ENCODE data around the gene UPB1. TPM values are rescaled to one million over a fixed set of nuclear protein-coding genes. Genes with fewer than 3 reads are reported as not detected.

Gene UPB1
- total and polyA plus RNA-seq, 7 donors = 0.28 to 0.83 (median 0.36) TPM; not detected in 4

GRCh38 chr22:24500277-24500820 is 5.2 kb downstream of the UPB1 start:
- no peak for DNase-seq

GRCh38 chr22:24501301-24502005 is 6.3 kb downstream of the UPB1 start:
- Histone ChIP-seq H3K27ac (no peak overlapping the region), H3K4me1 (no peaks in the 10 kb centered on the region), H3K4me3 (no peak overlapping the region), H3K36me3 (no peaks in the 10 kb centered on the region), H3K9me3 (no peaks in the 10 kb centered on the region), H3K27me3 (no peaks in the 10 kb centered on the region)
- intact Hi-C loops (cut with DNase I) = loop anchor here (2.0 kb wide), 1 partner anchor 79 kb away; no protein-coding TSS in a partner anchor
- 81 to 88% methylated on average over 8 of the region's 8 CpGs for WGBS, 2 donors
- DNase-seq = no peak
- TF ChIP-seq POLR2A (IDR thresholded peaks at IDR 0.05) = no peak
- TF ChIP-seq POLR2AphosphoS5 (IDR thresholded peaks at IDR 0.05) = no peak
- TF ChIP-seq, protein P1, sequence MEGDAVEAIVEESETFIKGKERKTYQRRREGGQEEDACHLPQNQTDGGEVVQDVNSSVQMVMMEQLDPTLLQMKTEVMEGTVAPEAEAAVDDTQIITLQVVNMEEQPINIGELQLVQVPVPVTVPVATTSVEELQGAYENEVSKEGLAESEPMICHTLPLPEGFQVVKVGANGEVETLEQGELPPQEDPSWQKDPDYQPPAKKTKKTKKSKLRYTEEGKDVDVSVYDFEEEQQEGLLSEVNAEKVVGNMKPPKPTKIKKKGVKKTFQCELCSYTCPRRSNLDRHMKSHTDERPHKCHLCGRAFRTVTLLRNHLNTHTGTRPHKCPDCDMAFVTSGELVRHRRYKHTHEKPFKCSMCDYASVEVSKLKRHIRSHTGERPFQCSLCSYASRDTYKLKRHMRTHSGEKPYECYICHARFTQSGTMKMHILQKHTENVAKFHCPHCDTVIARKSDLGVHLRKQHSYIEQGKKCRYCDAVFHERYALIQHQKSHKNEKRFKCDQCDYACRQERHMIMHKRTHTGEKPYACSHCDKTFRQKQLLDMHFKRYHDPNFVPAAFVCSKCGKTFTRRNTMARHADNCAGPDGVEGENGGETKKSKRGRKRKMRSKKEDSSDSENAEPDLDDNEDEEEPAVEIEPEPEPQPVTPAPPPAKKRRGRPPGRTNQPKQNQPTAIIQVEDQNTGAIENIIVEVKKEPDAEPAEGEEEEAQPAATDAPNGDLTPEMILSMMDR (IDR thresholded peaks at IDR 0.05) = no peak
- TF ChIP-seq EP300 (IDR thresholded peaks at IDR 0.05) = no peak

More at GRCh38 chr22:24500277-24500820, 5.2 kb downstream of the UPB1 start:
- Histone ChIP-seq H3K4me1 (no peaks in the 10 kb centered on the region), H3K9me3 (no peaks in the 10 kb centered on the region), H3K27me3 (peaks cover 0 to 4% (median 1%) of the 10 kb centered on the region in 3 donors), H3K36me3 (no peaks in the 10 kb centered on the region), H3K27ac (no peak overlapping the region), H3K4me3 (no peak overlapping the region)
- TF ChIP-seq, protein P1 (IDR thresholded peaks at IDR 0.05) = no peak
- TF ChIP-seq EP300 (IDR thresholded peaks at IDR 0.05) = no peak
- TF ChIP-seq POLR2A (IDR thresholded peaks at IDR 0.05) = no peak
- no peak for TF ChIP-seq POLR2AphosphoS5 (IDR thresholded peaks at IDR 0.05)
- intact Hi-C loops (cut with DNase I) = no loop called here
- 82 to 85% methylated on average over 16 of the region's 16 CpGs for WGBS, 2 donors

DNA sequence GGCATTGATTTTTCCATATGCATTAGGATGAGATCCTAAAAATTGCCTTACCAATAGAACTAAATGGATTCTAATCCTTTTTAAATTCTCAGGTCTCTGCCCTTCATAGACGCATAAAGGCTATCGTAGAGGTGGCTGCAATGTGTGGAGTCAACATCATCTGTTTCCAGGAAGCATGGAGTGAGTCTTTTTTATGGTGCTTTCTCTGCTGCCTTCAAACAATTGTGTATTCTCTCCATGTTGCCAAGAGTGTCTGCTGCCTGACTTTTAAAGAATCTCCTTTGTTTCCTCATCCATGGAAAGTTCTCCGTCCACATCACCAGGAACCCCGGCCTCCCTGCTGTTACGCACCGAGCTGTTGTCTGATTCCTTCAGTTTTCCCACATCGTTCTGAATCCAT is 6.9 kb downstream of the UPB1 start:
- no peaks in the 10 kb centered on the region for H3K9me3 ChIP-seq
- H3K27ac ChIP-seq = no peak overlapping the region
- 38 to 73% methylated on average over 7 of the region's 7 CpGs for WGBS, 2 donors
- H3K27me3 ChIP-seq = no peaks in the 10 kb centered on the region
- no peak overlapping the region for H3K4me3 ChIP-seq
- no peaks in the 10 kb centered on the region for H3K4me1 ChIP-seq
- no peaks in the 10 kb centered on the region for H3K36me3 ChIP-seq
- intact Hi-C loops (cut with DNase I) = loop anchor here (2.0 kb wide), 1 partner anchor 79 kb away; no protein-coding TSS in a partner anchor
- DNase-seq = no peak
- TF ChIP-seq EP300 (IDR thresholded peaks at IDR 0.05) = no peak
- TF ChIP-seq, protein P1 (IDR thresholded peaks at IDR 0.05) = no peak
- TF ChIP-seq POLR2AphosphoS5 (IDR thresholded peaks at IDR 0.05) = no peak
- TF ChIP-seq POLR2A (IDR thresholded peaks at IDR 0.05) = no peak

DNA sequence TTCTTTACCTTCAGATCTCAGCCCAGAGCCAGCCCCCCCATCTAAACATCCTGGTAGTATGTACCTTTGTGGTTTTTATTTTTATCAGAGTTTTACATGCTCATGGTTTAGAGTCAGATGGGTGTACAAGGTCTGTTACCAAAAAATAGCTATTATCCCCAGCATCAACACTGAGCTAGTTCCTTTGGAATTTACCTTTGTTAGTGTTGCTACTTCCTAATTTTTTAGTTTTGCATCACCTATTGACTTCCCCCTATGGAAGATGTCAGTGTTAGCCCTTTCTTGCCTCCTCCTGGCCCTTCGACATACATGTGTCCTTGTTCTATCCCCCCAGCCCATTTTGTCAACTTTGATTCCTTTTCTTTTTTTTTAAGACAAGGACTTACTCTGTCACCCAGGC is 7.4 kb downstream of the UPB1 start:
- no peak for DNase-seq
- no peak overlapping the region for H3K27ac ChIP-seq
- TF ChIP-seq, protein P1 (IDR thresholded peaks at IDR 0.05) = no peak
- TF ChIP-seq POLR2AphosphoS5 (IDR thresholded peaks at IDR 0.05) (no peak), EP300 (IDR thresholded peaks at IDR 0.05) (no peak), POLR2A (IDR thresholded peaks at IDR 0.05) (no peak)
- no peaks in the 10 kb centered on the region for H3K9me3 ChIP-seq
- no peaks in the 10 kb centered on the region for H3K36me3 ChIP-seq
- no peaks in the 10 kb centered on the region for H3K4me1 ChIP-seq
- WGBS, 2 donors = 95 to 96% methylated on average over 1 of the region's 1 CpG
- no peaks in the 10 kb centered on the region for H3K27me3 ChIP-seq
- no peak overlapping the region for H3K4me3 ChIP-seq
- intact Hi-C loops (cut with DNase I) = loop anchor here (2.0 kb wide), 1 partner anchor 80 kb away; no protein-coding TSS in a partner anchor

All from sigmoid colon (tissue), 7 donors.